Muscle of arm (tissue), 12 donors: Measurements from ENCODE around the gene ADTRP. TPM values are rescaled to one million over a fixed set of nuclear protein-coding genes. Genes with fewer than 3 reads are reported as not detected.

Experiments
- DNase-seq: peaks from one replicate; pipeline ENCODE4 v3.0.0-alpha.2; 2013
- polyA plus RNA-seq, 12 donors: library from polyadenylated mRNA; unstranded; fragments of 120-200 nt; gene quantifications; one replicate each; pipeline ENCODE4 v1.2.1, GENCODE V29; 2013; ENCODE audit not compliant: insufficient read length in 12 of 12

The ADTRP gene
- polyA plus RNA-seq, 12 donors = 0.46 to 6.3 (median 0.70) TPM; not detected in 3

DNA sequence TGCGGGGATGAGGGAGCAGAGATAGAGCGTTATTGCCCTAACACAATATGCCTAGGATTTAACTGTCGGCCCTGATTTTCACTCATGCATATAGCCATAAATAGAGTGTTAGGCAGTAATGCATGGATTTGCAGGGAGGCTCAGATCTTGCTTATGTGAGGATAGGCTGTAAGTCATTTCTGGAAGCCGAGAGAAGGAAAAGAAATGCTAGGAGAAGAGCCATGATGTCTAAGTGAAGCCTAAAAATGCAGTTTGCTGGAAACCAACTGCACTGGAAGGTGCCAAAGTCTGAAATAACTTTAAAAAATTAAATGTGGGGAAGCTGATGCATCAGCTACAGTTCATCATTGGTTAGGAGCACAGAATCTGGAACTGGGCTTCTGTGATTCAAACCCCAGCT lies 54.3 kb downstream of the ADTRP start:
- DNase-seq = no peak

DNA sequence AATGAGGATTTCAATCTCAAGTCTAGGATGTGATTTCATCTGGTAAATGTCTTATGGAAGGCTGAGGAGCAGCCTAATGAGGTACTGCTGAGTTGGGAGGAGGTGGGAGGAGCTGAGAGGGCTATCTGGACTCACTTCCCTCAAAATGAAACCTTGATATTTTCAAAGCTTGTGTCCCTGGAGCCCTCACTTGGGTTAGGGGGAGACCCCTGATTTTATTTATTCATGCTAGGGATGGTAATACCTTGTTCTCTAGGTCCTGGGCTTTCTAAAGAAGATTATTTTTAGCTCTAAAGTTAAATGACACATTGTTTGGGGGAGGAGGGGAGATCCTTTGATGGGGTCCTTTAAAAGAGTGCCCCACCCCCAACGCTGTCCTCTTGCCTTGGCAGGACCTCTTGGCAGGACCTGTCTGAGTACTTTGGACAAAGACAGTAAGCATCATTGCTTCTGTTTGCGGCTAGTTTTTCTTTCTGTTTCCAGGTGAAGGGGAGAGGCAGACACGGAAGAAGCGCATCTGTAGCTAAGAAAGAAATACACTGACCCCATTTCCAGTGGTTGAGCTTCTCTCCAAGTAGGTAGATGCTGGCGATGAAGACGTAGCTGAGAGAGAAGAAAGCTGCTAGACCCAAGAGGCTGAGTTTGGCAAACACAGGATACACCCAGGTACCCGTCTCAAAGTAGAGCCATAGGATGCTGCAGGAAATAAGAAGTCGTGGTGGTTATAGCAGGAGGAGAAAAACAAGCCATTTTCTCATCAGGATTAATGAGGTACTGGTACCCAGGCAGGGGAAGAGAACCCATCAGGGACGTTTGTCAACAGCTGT lies 55.6 kb downstream of the ADTRP start:
- no peak for DNase-seq

DNA sequence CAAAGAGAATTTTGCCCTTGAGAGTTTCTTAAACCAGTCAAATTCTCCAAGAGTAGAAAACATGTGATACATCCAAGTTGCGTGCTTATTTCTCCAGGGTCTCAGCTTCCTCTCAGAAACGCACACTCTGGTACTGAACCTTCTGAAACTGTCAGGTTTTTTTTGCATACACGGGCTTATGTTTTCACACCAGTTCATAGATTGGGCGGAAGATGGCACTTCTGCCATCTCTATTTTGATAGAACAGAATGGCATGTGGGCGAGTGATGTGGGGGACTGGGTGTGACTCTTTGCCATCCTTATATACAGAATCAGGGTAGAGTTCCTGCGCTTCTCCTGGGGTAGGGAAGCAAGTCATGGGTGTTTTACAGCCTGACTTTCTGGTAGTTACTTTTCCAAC lies 56.4 kb downstream of the ADTRP start:
- no peak for DNase-seq

- no peak for DNase-seq
Measured at GRCh38 chr6:11718463-11718862, 60.1 kb downstream of the ADTRP start.

GRCh38 chr6:11718031-11718430 lies 60.6 kb downstream of the ADTRP start:
- DNase-seq = no peak

DNA sequence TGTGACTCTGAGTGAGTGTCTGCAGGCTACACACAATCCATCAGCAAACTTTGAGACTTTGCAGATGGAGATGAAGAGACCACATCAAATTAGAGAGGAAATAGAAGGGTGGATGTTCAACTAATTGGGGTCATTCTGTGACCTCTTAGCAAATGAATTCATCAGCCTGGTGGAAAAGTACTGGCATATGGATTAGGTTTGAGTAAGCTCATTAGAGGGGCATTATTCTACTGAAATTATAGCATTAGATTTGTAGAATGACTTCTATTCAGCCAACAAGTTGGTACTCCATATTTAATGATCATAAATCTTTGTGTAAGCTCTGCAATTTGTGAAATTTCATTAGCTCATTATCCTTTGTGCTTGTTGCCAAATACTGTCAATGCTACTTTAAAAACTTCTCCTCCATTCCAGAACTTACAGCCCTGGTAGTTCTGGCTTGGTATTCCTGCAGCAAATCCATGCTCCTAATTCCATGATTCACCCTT lies 63.8 kb downstream of the ADTRP start:
- DNase-seq = no peak

DNA sequence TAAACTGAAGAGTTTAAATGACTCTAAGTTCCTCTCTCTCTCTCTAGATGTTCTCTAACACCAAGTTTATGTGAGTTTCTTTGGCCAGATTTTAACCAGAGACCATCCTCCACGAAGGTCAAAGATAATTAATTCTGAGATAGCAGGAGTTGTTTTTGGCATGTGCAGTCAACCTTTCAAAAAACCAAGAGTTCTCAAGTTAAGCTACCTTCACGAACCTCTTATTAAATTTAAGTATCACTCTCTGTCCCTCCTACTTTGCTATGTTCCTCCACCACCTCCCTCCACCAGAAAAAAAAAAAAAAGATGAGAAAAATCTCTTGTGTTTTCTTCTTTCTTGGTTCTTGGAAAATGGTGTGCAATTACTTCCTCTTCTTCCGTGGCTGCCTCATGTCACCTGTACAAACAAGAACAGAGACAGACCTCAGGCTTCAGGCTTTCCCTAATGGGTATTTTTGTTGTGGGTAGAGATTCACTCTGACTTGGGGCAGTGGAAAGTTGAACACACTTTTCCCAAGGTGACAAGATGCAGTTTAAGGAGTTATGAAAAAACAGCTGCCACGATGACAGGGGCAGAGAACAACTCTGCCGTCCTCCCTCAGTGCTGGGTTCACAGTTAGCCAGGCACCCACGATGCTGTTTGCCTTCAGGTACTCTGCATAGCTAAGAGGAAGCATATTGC lies 64.3 kb downstream of the ADTRP start:
- no peak for DNase-seq

GRCh38 chr6:11712760-11713159 lies 65.8 kb downstream of the ADTRP start:
- DNase-seq = no peak

DNA sequence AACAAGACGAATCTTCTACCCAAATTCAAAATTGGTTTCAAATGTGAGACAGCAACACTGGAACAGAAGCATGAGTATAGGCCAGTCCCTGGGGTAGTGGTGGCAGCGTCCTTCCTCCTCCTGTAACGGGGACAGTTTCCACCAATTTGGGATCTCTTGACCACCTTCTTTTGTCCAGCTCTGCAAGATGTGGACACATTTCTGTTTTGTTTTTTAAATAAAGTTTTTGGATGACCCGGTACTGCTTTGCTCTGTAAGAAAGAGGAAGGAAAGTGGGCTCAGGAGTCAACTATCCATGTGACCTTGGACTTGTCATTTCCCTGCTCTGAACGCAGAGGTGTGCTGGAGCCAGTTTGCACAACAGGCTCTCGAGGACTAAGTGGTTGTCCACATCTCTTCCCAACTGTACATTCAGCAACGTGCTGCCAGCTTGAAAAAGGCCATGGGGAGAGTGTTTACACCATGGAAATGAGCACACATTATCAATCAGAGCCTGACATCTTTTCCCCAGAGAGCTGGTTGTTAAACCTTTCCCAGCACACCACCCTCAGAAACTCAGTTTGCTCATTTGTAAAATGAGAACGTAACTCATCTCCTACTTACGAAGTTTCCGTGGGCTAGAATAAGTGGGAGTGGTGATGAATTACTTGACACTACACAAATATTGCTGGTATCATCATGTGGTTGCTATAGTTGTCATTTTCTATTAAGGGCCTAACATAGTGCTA lies 66.5 kb downstream of the ADTRP start:
- no peak for DNase-seq

DNA sequence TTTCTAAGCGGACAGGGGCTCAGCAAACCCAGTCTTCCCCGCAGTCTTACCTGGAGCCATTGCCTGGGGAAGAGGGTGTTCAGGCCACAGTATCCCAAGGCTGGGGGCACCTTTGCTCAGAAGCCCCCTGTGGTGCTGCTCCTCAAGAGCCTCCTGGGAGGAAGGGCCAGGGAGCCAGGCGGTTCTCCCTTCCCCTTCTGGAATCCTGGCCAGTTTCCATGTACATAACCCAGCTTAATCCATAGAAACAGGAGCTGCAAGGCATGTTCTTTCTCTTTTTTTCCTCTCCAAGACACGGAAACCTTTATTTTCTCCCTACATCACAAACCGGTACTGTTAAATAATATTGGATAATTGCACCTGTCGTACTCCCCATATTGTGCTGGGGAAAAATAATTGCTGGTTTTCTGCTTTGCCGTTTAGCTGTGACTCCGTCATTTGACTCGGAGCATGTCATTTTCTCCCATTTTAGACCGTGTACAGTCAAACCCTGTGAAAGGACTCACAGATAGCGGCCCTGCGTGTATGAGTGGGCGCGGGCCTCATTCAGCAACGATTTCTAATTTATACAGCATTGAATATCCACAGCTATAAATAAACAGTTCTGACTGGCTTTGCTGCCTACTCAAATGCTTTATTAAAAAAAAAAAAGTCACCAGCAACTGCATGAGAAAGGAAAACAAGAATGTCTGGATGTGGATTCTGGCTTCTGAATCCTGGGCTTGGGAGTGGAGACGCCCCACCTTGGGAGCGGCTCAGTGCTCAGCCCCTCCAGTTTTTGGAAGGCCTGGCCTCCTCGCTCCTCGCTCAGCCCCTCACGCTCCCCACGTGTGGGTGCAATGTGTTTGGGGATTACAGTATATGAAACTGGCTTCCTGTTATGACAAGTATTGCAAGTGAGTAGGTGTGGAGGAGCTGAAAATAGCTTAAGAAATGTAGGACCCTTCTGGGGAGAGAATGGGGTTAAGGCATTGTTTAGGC lies 67.3 kb downstream of the ADTRP start:
- DNase-seq = no peak

DNA sequence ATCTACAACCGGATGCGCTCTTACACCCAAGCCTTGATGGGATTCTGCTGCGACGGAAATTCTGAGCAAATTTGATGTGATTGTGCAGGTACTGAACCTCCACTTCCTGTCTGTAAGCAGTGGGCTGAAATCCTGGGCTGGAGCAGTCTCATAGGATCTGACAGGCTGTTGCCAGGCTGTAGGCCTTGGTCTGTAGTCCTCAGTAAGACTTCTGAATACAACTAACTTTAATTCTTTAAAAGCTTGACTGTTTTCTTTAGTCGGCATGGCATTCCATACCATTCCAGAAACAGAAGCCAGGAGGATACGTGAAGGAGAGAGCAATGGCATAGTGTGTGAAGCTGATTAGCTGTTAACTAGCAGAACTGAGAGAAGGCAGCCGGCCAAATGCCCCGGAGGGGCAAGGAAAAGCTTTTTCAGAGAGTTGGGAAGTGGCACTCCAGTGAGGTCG lies 68.3 kb downstream of the ADTRP start:
- no peak for DNase-seq

- DNase-seq = peak; percentile 32
Measured at GRCh38 chr6:11706171-11706570, 72.4 kb downstream of the ADTRP start.

GRCh38 chr6:11705483-11705882 lies 73.1 kb downstream of the ADTRP start:
- DNase-seq = no peak

DNA sequence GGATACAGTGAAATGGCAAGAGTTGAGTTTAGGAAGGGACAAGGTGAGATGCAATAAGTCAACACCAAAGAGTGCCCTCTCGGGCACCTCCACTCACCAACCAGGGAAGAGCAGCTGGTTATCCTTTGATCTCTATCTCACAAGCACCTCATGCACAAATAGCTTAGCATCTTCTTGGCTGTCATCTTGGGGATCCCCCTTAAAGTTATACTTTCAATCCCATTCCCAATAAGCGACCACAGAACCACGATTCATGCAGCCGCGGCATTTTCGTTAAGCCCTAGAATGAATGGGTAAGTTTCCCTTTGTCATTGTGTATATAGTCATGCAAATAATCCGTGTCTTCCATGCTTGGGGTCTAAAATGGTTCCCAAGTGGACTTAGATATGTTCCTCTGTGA lies 73.5 kb downstream of the ADTRP start:
- DNase-seq = no peak

DNA sequence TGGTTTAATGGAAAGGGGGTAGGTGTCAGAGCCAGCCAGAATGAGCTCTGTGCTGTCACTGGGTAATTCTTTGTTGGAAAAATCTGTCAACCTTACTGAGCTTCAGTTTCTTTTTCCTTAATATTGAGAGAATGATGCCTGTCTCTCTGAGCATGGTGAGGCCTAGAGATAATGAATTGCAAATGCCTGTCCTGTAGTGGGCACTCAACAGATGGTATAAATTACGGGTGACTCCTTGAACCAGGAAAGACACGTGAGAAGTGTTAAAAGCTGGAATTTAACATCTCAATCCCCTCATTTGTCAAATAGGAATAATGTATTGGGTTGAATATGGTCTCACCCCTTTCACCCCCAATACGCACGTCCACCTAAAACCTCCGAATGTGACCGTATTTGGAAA lies 74.9 kb downstream of the ADTRP start:
- DNase-seq = no peak

DNA sequence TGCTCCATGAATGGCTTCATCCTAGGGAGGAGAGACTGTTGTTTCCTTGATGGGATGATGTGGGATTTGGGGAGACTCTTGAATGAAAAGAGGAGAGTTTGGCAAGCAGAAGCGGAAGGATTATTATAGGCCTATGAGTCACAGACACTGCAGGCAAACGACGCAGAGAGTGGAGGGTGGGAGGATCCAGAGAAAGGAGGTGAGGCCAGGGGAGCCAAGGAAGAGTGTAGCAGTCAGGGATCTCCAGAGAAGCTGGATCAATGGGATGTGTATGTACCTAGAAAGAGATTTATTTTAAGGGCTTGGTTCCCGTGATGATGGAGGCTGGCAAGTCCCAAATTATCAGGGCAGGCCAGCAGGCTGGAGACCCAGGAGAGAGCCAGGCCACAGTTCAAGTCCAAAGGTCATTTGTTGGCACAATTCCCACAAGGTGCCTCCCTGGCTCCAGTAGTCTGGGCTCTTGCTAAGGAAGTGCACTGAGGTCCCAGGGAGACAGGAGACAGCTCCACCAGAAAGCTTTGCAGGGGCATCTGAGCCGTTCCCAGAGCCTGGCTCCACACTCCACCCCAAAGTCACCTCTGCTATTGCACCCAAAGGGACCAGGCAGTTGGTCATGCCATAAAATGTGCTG lies 76.0 kb downstream of the ADTRP start:
- DNase-seq = no peak

DNA sequence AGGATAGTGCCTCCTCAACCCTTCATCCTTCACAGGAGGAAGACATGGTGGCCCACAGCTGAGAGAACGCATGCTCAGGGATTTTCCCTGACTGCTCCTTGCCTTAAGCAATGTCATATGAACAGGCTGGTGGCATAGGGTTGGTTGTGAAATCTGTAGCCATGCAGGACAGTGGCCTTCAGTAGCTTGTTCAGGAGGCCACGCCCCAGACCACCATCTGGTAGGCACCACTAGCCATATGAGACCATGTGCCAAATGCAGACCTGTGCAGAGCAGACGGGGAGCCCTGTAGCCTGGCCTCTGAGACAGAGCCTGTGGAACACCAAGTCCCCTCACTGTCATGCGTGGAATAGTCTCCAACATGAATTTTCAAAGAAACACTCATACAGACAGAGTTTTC lies 76.5 kb downstream of the ADTRP start:
- no peak for DNase-seq

GRCh38 chr6:11701573-11701972 lies 77.0 kb downstream of the ADTRP start:
- DNase-seq = no peak

DNA sequence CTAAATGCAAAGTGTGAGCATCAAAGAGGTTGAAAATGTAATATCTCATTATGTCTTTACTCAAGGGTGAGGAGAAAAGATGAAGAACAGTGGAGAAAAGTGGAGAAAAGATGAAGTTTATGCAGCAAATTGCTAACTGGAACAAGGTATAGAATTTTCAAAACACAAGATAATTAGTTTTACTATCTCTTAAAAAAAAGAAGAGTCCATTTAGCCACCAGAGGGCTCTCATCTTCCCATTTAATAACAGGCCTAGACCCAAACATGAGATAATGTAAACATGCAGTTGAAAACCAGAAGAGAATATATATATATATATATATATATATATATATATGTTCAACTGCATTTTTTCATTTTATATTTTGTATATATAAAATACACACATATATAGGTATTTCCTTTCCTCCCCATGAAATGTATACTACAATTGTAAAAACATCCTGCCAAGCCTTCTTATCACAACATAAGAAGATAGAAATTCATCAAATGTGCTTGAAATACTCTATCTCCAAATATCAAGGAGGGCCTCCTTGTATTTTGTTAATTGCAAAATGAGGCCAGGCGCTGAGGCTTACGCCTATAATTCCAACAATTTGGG lies 78.4 kb downstream of the ADTRP start:
- DNase-seq = peak; percentile 60

- no peak for DNase-seq
Measured at GRCh38 chr6:11699576-11699975, 79.0 kb downstream of the ADTRP start.
